Measurements from ENCODE around the gene SYT12.
"Not testable (repeated sequence)": the region's sequence is repeated elsewhere in the genome, so short reads cannot be mapped to it uniquely, and the experiment has no call there.

Gene SYT12

GRCh38 chr11:66999555-66999954 lies 23.4 kb upstream of the SYT12 start:
- 94 to 100% methylated on average over 3 of the region's 7 CpGs for WGBS, 2 experiments (ENCODE audit: insufficient coverage in 2 of 2)

GRCh38 chr11:67001332-67001731 lies 21.6 kb upstream of the SYT12 start:
- no peaks in the 10 kb centered on the region for H3K9me3 ChIP-seq (ENCODE audit: control insufficient read depth, low read length)
- 90 to 98% methylated on average over 4 to 5 of the region's 5 CpGs for WGBS, 2 experiments (ENCODE audit: insufficient coverage in 2 of 2)

More at GRCh38 chr11:66999555-66999954, 23.4 kb upstream of the SYT12 start:
- H3K4me1 ChIP-seq (ENCODE audit: control insufficient read depth, insufficient read depth, low read length, poor library complexity, severe bottlenecking), result peaks cover 8% of the 10 kb centered on the region
- no peak overlapping the region for H3K27ac ChIP-seq (ENCODE audit: low read depth, low read length, severe bottlenecking)
- no peak overlapping the region for H3K4me3 ChIP-seq (ENCODE audit: extremely low read depth, insufficient read depth, low read length, poor library complexity, severe bottlenecking)
- no peaks in the 10 kb centered on the region for H3K9me3 ChIP-seq (ENCODE audit: control insufficient read depth, low read length)
- no peaks in the 10 kb centered on the region for H3K36me3 ChIP-seq (ENCODE audit: control insufficient read depth, insufficient read depth, low read length)

GRCh38 chr11:67002297-67002913 lies 20.5 kb upstream of the SYT12 start:
- H3K36me3 ChIP-seq (ENCODE audit: control insufficient read depth, insufficient read depth, low read length), result no peaks in the 10 kb centered on the region
- WGBS, 2 experiments (ENCODE audit: insufficient coverage in 2 of 2), result 28 to 46% methylated on average over 3 to 6 of the region's 8 CpGs
- H3K4me1 ChIP-seq (ENCODE audit: control insufficient read depth, insufficient read depth, low read length, poor library complexity, severe bottlenecking), result no peaks in the 10 kb centered on the region
- H3K4me3 ChIP-seq (ENCODE audit: extremely low read depth, insufficient read depth, low read length, poor library complexity, severe bottlenecking), result no peak overlapping the region
- H3K27ac ChIP-seq (ENCODE audit: low read depth, low read length, severe bottlenecking), result no peak overlapping the region
- no peaks in the 10 kb centered on the region for H3K9me3 ChIP-seq (ENCODE audit: control insufficient read depth, low read length)

More at GRCh38 chr11:67001332-67001731, 21.6 kb upstream of the SYT12 start:
- Histone ChIP-seq H3K36me3 (ENCODE audit: control insufficient read depth, insufficient read depth, low read length) (no peaks in the 10 kb centered on the region), H3K4me1 (ENCODE audit: control insufficient read depth, insufficient read depth, low read length, poor library complexity, severe bottlenecking) (peaks cover 8% of the 10 kb centered on the region), H3K27ac (ENCODE audit: low read depth, low read length, severe bottlenecking) (no peak overlapping the region), H3K4me3 (ENCODE audit: extremely low read depth, insufficient read depth, low read length, poor library complexity, severe bottlenecking) (no peak overlapping the region)

- Histone ChIP-seq H3K27ac (ENCODE audit: low read depth, low read length, severe bottlenecking) (no peak overlapping the region), H3K4me1 (ENCODE audit: control insufficient read depth, insufficient read depth, low read length, poor library complexity, severe bottlenecking) (no peaks in the 10 kb centered on the region), H3K9me3 (ENCODE audit: control insufficient read depth, low read length) (no peaks in the 10 kb centered on the region), H3K36me3 (ENCODE audit: control insufficient read depth, insufficient read depth, low read length) (no peaks in the 10 kb centered on the region), H3K4me3 (ENCODE audit: extremely low read depth, insufficient read depth, low read length, poor library complexity, severe bottlenecking) (no peak overlapping the region)
- 74 to 78% methylated on average over 4 of the region's 5 CpGs for WGBS, 2 experiments (ENCODE audit: insufficient coverage in 2 of 2)
Observed at GRCh38 chr11:67002921-67003411, 20.0 kb upstream of the SYT12 start.

GRCh38 chr11:67005200-67005599 lies 17.7 kb upstream of the SYT12 start:
- not testable (repeated sequence) for H3K4me3 ChIP-seq (ENCODE audit: extremely low read depth, insufficient read depth, low read length, poor library complexity, severe bottlenecking); H3K9me3 ChIP-seq (ENCODE audit: control insufficient read depth, low read length); H3K4me1 ChIP-seq (ENCODE audit: control insufficient read depth, insufficient read depth, low read length, poor library complexity, severe bottlenecking); H3K36me3 ChIP-seq (ENCODE audit: control insufficient read depth, insufficient read depth, low read length); H3K27ac ChIP-seq (ENCODE audit: low read depth, low read length, severe bottlenecking)
- 88 to 94% methylated on average over 6 to 7 of the region's 8 CpGs for WGBS, 2 experiments (ENCODE audit: insufficient coverage in 2 of 2)

GRCh38 chr11:67006029-67006884 lies 16.7 kb upstream of the SYT12 start:
- H3K27ac ChIP-seq (ENCODE audit: low read depth, low read length, severe bottlenecking), result no peak overlapping the region
- no peaks in the 10 kb centered on the region for H3K9me3 ChIP-seq (ENCODE audit: control insufficient read depth, low read length)
- H3K36me3 ChIP-seq (ENCODE audit: control insufficient read depth, insufficient read depth, low read length), result no peaks in the 10 kb centered on the region
- H3K4me1 ChIP-seq (ENCODE audit: control insufficient read depth, insufficient read depth, low read length, poor library complexity, severe bottlenecking), result no peaks in the 10 kb centered on the region
- WGBS, 2 experiments (ENCODE audit: insufficient coverage in 2 of 2), result 88 to 96% methylated on average over 5 to 9 of the region's 14 CpGs
- no peak overlapping the region for H3K4me3 ChIP-seq (ENCODE audit: extremely low read depth, insufficient read depth, low read length, poor library complexity, severe bottlenecking)

- Histone ChIP-seq H3K4me1 (ENCODE audit: control insufficient read depth, insufficient read depth, low read length, poor library complexity, severe bottlenecking) (no peaks in the 10 kb centered on the region), H3K4me3 (ENCODE audit: extremely low read depth, insufficient read depth, low read length, poor library complexity, severe bottlenecking) (no peak overlapping the region), H3K9me3 (ENCODE audit: control insufficient read depth, low read length) (no peaks in the 10 kb centered on the region), H3K27ac (ENCODE audit: low read depth, low read length, severe bottlenecking) (no peak overlapping the region), H3K36me3 (ENCODE audit: control insufficient read depth, insufficient read depth, low read length) (no peaks in the 10 kb centered on the region)
- WGBS, 2 experiments (ENCODE audit: insufficient coverage in 2 of 2), result 98 to 100% methylated on average over 6 of the region's 7 CpGs
Observed at GRCh38 chr11:67007126-67007525, 15.8 kb upstream of the SYT12 start.

GRCh38 chr11:67010296-67010905 lies 12.5 kb upstream of the SYT12 start:
- Histone ChIP-seq H3K36me3 (ENCODE audit: control insufficient read depth, insufficient read depth, low read length) (no peaks in the 10 kb centered on the region), H3K27ac (ENCODE audit: low read depth, low read length, severe bottlenecking) (no peak overlapping the region), H3K9me3 (ENCODE audit: control insufficient read depth, low read length) (no peaks in the 10 kb centered on the region), H3K4me3 (ENCODE audit: extremely low read depth, insufficient read depth, low read length, poor library complexity, severe bottlenecking) (no peak overlapping the region), H3K4me1 (ENCODE audit: control insufficient read depth, insufficient read depth, low read length, poor library complexity, severe bottlenecking) (no peaks in the 10 kb centered on the region)
- whole genome bisulfite sequencing, 2 experiments (ENCODE audit: insufficient coverage in 2 of 2), result 92 to 95% methylated on average over 4 of the region's 7 CpGs

GRCh38 chr11:67013511-67014045 lies 9.4 kb upstream of the SYT12 start:
- H3K27ac ChIP-seq (ENCODE audit: low read depth, low read length, severe bottlenecking), result no peak overlapping the region
- H3K9me3 ChIP-seq (ENCODE audit: control insufficient read depth, low read length), result no peaks in the 10 kb centered on the region
- no peaks in the 10 kb centered on the region for H3K4me1 ChIP-seq (ENCODE audit: control insufficient read depth, insufficient read depth, low read length, poor library complexity, severe bottlenecking)
- no peaks in the 10 kb centered on the region for H3K36me3 ChIP-seq (ENCODE audit: control insufficient read depth, insufficient read depth, low read length)
- WGBS, 2 experiments (ENCODE audit: insufficient coverage in 2 of 2), result 94 to 95% methylated on average over 8 to 11 of the region's 11 CpGs
- no peak overlapping the region for H3K4me3 ChIP-seq (ENCODE audit: extremely low read depth, insufficient read depth, low read length, poor library complexity, severe bottlenecking)

GRCh38 chr11:67014343-67014742 lies 8.6 kb upstream of the SYT12 start:
- Histone ChIP-seq H3K36me3 (ENCODE audit: control insufficient read depth, insufficient read depth, low read length) (no peaks in the 10 kb centered on the region), H3K4me3 (ENCODE audit: extremely low read depth, insufficient read depth, low read length, poor library complexity, severe bottlenecking) (no peak overlapping the region), H3K27ac (ENCODE audit: low read depth, low read length, severe bottlenecking) (no peak overlapping the region), H3K4me1 (ENCODE audit: control insufficient read depth, insufficient read depth, low read length, poor library complexity, severe bottlenecking) (no peaks in the 10 kb centered on the region), H3K9me3 (ENCODE audit: control insufficient read depth, low read length) (no peaks in the 10 kb centered on the region)
- 93 to 97% methylated on average over 6 to 7 of the region's 7 CpGs for WGBS, 2 experiments (ENCODE audit: insufficient coverage in 2 of 2)
